Endothelial cell (in vitro differentiated cells): Measurements from ENCODE around the gene IFNK. TPM values are rescaled to one million over a fixed set of nuclear protein-coding genes. Genes with fewer than 3 reads are reported as not detected.
A peak's percentile ranks its signal among the peaks of the same experiment; 100 is the strongest.
"Not testable (repeated sequence)": the region's sequence is repeated elsewhere in the genome, so short reads cannot be mapped to it uniquely, and the experiment has no call there.

ENCODE experiments used
- DNase-seq: peaks from one replicate; pipeline ENCODE4 v3.0.0; 2021; ENCODE audit warnings: low spot score
- H3K27ac Mint-ChIP-seq: one replicate; pipeline ENCODE4 v1.8.0; 2021; ENCODE audit warnings: mixed read lengths, inconsistent platforms; ENCODE audit not compliant: unreplicated experiment
- H3K27me3 Mint-ChIP-seq: one replicate; pipeline ENCODE4 v1.8.0; 2021; ENCODE audit warnings: mild to moderate bottlenecking, moderate library complexity, mixed read lengths, inconsistent platforms; ENCODE audit not compliant: unreplicated experiment
- H3K36me3 Mint-ChIP-seq: one replicate; pipeline ENCODE4 v1.8.0; 2021; ENCODE audit warnings: mild to moderate bottlenecking, low read depth, mixed read lengths, inconsistent platforms; ENCODE audit not compliant: unreplicated experiment
- H3K4me1 Mint-ChIP-seq: one replicate; pipeline ENCODE4 v1.8.0; 2021; ENCODE audit warnings: mild to moderate bottlenecking, mixed read lengths, inconsistent platforms; ENCODE audit not compliant: unreplicated experiment
- H3K4me3 Mint-ChIP-seq: one replicate; pipeline ENCODE4 v1.8.0; 2021; ENCODE audit warnings: mild to moderate bottlenecking, mixed read lengths, inconsistent platforms; ENCODE audit not compliant: unreplicated experiment
- H3K9me3 Mint-ChIP-seq: one replicate; pipeline ENCODE4 v1.8.0; 2021; ENCODE audit warnings: mixed read lengths, inconsistent platforms; ENCODE audit not compliant: unreplicated experiment
- total RNA-seq: library from RNA; stranded (reverse); fragmentation: NEBNext Ultra II Directional; extraction: Animal tissue kit (Norgen Biotek cat#: 25700); gene quantifications from one replicate; pipeline ENCODE4 v1.2.1, GENCODE V29; 2021; ENCODE audit not compliant: unreplicated experiment
- TF ChIP-seq, protein P1 (sequence below): fragments of 200-600 bp; sonication (generic); IDR thresholded peaks from one replicate; pipeline ENCODE4 v1.5.0; 2021; ENCODE audit warnings: antibody characterized with exemption; ENCODE audit not compliant: unreplicated experiment

The IFNK gene
- total RNA-seq, 1 donor from 2014 or later: not detected

DNA sequence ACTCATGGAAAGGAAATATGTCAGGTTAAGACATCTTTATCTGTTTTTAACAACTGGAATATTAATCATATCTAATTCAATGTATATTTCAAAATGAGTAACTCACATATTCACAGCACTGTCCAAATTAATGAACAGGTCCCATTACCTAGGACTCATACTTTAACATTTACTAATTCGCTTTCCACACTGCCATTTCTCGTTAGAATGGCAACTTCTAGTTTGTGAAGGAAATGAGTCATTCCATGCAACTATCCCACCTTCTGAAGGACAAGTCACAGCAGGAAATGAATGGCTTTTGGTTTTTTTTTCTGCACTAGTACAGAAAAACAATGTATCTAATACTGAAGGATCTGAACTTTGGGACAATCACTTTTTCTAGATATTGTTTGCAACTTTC, 24.6 kb upstream of the IFNK start:
- Mint-ChIP-seq H3K36me3 (peaks cover 3% of the 10 kb centered on the region), H3K4me3 (no peak overlapping the region), H3K4me1 (peaks cover 25% of the 10 kb centered on the region), H3K27ac (peak overlapping the region; percentile 30), H3K9me3 (no peaks in the 10 kb centered on the region), H3K27me3 (peaks cover 2% of the 10 kb centered on the region)
- TF ChIP-seq, protein P1, sequence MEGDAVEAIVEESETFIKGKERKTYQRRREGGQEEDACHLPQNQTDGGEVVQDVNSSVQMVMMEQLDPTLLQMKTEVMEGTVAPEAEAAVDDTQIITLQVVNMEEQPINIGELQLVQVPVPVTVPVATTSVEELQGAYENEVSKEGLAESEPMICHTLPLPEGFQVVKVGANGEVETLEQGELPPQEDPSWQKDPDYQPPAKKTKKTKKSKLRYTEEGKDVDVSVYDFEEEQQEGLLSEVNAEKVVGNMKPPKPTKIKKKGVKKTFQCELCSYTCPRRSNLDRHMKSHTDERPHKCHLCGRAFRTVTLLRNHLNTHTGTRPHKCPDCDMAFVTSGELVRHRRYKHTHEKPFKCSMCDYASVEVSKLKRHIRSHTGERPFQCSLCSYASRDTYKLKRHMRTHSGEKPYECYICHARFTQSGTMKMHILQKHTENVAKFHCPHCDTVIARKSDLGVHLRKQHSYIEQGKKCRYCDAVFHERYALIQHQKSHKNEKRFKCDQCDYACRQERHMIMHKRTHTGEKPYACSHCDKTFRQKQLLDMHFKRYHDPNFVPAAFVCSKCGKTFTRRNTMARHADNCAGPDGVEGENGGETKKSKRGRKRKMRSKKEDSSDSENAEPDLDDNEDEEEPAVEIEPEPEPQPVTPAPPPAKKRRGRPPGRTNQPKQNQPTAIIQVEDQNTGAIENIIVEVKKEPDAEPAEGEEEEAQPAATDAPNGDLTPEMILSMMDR: no peak
- DNase-seq: no peak

DNA sequence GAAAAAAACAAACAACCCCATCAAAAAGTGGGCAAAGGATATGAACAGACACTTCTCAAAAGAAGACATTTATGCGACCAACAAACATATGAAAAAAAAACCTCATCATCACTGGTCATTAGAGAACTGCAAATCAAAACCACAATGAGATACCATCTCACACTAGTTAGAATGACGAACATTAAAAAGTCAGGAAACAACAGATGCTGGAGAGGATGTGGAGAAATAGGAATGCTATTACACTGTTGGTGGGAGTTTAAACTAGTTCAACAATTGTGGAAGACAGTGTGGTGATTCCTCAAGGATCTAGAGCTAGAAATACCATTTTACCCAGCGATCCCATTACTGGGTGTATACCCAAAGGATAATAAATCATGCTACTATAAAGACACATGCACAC, 23.2 kb upstream of the IFNK start:
- not testable (repeated sequence) for H3K4me3 Mint-ChIP-seq, H3K27ac Mint-ChIP-seq, H3K27me3 Mint-ChIP-seq, DNase-seq, H3K36me3 Mint-ChIP-seq, H3K9me3 Mint-ChIP-seq
- H3K4me1 Mint-ChIP-seq: peaks cover 25% of the 10 kb centered on the region

DNA sequence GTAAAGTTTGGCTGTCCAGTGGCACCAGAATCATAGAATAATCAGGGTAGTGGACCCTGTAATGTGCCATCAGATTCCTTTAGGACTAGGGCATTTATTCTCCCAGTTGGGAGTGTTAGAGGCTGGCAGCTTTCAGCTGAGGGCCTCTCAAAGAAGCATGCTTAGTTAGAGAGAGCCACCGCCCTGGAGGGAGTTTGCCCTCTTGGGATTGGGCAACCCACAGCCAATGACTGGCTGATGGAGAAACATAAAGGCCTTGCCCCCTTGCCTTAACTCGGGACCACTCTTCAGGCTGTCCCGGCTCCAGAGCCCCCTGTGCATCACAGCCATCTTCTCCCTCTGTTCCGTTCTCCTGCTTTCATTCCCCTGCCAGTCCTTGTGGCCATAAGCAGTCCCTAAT, 20.5 kb upstream of the IFNK start:
- DNase-seq: no peak
- Mint-ChIP-seq H3K4me3 (no peak overlapping the region), H3K27ac (no peak overlapping the region), H3K4me1 (peaks cover 9% of the 10 kb centered on the region), H3K27me3 (peaks cover 2% of the 10 kb centered on the region), H3K36me3 (peaks cover 3% of the 10 kb centered on the region), H3K9me3 (no peaks in the 10 kb centered on the region)
- TF ChIP-seq, protein P1: no peak

DNA sequence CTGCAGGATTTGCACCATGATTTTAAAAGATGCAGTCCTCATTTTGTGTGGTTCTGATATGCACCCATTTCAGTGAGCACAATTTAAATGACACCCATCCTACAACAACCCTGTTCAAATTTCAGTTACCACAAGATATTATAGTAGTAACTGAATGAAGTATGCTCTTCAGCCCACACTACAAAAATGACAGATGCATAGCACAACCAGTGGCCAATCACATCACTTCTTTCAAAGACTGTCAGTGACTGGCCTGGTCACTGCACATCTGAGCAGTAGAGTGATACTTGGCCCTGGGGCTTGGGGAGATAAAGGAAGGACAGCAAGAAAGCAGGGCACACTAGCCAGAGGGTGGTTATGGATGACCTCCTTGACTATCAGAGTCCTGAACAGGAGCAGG, 19.8 kb upstream of the IFNK start:
- H3K9me3 Mint-ChIP-seq: no peaks in the 10 kb centered on the region
- peaks cover 2% of the 10 kb centered on the region for H3K27me3 Mint-ChIP-seq
- TF ChIP-seq, protein P1: no peak
- no peak overlapping the region for H3K27ac Mint-ChIP-seq
- peaks cover 9% of the 10 kb centered on the region for H3K4me1 Mint-ChIP-seq
- peaks cover 3% of the 10 kb centered on the region for H3K36me3 Mint-ChIP-seq
- no peak for DNase-seq
- no peak overlapping the region for H3K4me3 Mint-ChIP-seq

DNA sequence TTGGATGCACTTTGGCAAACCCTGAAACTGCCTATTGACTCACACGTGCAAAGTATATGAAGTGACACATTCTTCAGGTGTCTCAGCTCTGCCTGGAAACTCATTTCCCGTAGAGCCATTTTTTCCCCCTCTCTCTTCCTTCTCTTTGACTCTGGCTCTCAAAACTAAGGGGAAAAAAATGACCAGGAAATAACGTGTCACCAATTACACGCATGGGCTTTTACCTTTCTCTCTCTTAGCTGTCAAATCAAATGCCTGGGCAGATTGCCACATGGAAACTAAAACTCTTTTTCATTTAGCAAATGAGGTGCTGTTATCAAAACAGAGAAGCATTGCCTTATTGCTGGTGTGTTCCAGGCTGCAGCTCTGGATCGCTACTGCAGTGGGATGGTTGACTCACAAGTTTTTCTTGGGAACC, 18.3 kb upstream of the IFNK start:
- Mint-ChIP-seq H3K4me1 (peaks cover 6% of the 10 kb centered on the region), H3K4me3 (no peak overlapping the region), H3K27me3 (peaks cover 2% of the 10 kb centered on the region), H3K9me3 (no peaks in the 10 kb centered on the region), H3K27ac (no peak overlapping the region), H3K36me3 (peaks cover 3% of the 10 kb centered on the region)
- TF ChIP-seq, protein P1: no peak
- no peak for DNase-seq

DNA sequence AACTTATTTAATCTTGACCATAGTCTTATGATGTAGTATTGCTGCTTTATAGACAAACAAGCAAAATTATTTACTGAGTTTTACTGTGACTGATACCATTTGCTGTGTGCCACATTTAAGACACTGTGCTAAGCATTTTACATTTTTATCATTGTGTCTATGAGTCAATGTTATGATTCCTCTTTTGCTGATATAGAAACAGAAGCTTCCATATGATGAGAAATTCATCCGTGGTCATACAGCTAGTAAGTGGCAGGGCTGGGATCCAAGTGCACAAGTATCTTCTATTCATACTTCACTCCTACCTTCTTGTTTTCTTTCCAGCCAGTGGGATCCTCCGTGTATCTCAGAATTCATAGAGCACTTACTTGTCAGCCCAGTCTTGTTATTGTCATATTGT, 17.1 kb upstream of the IFNK start:
- H3K36me3 Mint-ChIP-seq: peaks cover 2% of the 10 kb centered on the region
- DNase-seq: no peak
- no peak overlapping the region for H3K4me3 Mint-ChIP-seq
- peaks cover 6% of the 10 kb centered on the region for H3K4me1 Mint-ChIP-seq
- TF ChIP-seq, protein P1: no peak
- peaks cover 2% of the 10 kb centered on the region for H3K27me3 Mint-ChIP-seq
- H3K9me3 Mint-ChIP-seq: no peaks in the 10 kb centered on the region
- H3K27ac Mint-ChIP-seq: no peak overlapping the region
